Gastrocnemius medialis (tissue), 4 donors: Measurements from ENCODE around the gene HDAC4.

Source experiments
- CTCF ChIP-seq, 5 experiments: fragments of 450-650 bp in 3 of 5; fragments of 200-600 bp in 2 of 5; sonication (generic) in 2 of 5; IDR thresholded peaks in 4 of 5; conservative IDR thresholded peaks in 1 of 5; 1 replicate in 4 of 5; 2 replicates in 1 of 5; pipeline ENCODE4 v1.5.1; 2016 to 2019; ENCODE audit warnings: antibody characterized with exemption in 5 of 5, mild to moderate bottlenecking in 3 of 5, moderate library complexity in 3 of 5
- POLR2A ChIP-seq, 2 donors: fragments of 450-650 bp; IDR thresholded peaks; one replicate each; pipeline ENCODE4 v1.6.1; 2017; ENCODE audit warnings: antibody characterized with exemption in 2 of 2, mild to moderate bottlenecking in 2 of 2, moderate library complexity in 2 of 2

- TF ChIP-seq CTCF (IDR thresholded peaks at IDR 0.05 in 4 of 5, conservative IDR thresholded peaks at IDR 0.05 in 1 of 5) = no peak
- no peak for TF ChIP-seq POLR2A (IDR thresholded peaks at IDR 0.05)
Measured at GRCh38 chr2:239094867-239095266, 306.0 kb downstream of the HDAC4 start.
